ENCODE measurements around the gene ACTN4. TPM values are rescaled to one million over a fixed set of nuclear protein-coding genes. Genes with fewer than 3 reads are reported as not detected.
A peak's percentile ranks its signal among the peaks of the same experiment; 100 is the strongest.

The ACTN4 gene
- total and polyA plus RNA-seq, 2 donors (not counting 1 experiment from before 2014, with no cell fraction given): 108 to 164 TPM

DNA sequence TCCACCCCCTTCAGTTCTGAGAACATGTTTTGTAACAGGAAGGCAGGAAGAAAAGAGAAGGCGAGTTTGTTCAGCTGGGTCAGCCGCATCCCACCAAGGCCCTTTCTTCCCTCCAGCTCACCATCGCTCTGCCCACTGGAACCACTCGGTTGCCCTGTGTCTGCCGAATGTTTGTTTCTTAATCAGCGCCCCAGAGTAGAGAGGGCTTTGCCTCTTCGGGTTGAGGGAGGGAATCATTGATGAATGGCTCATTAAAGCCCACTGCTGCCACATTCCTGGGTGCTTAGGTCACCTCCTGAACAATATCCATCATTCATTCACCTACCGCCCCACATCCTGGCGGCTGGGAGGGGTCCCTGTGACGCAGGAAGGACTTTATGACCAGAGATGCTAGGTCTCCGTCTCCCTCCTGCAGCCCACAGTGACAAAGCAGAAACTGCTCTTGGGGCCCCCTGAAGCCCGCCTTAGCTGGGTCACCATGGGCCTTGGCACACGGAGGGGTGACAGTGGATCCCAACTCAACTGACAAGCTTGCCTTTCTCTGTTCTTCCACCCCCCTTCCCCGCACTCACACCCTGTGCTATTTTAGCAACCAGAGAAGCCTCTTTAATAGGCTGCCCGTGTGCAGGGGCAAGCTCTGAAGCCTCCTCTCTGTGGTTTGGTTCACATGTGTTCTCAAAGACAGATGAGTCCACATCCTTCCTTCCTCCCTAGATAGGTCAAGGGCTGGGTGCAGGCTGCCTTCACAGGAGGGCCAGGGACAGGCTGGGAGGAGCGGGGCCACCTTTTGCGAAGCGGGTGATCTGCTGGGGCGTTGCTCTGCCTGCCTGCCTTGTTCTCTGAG, 46.2 kb downstream of the ACTN4 start:
- Histone ChIP-seq H3K36me3 (replicated peaks in 1 of 2; ENCODE audit: control extremely low read depth in 1 of 2, control insufficient read depth in 1 of 2, extremely low read depth in 1 of 2, insufficient read depth in 2 of 2, low read length in 1 of 2) (peaks cover 0 to 17% of the 10 kb centered on the region in 2 experiments), H2AFZ (ENCODE audit: insufficient read depth, low read depth, low read length, poor library complexity, severe bottlenecking) (peak overlapping the region; percentile 8), H3K4me1 (ENCODE audit: control insufficient read depth in 2 of 2, insufficient read depth in 2 of 2, low read length in 2 of 2) (peaks cover 36 to 56% of the 10 kb centered on the region in 2 donors), H3K4me2 (replicated peaks; ENCODE audit: low read depth, low read length, poor library complexity, severe bottlenecking) (peak overlapping the region; percentile 56), H3K9me3 (ENCODE audit: control extremely low read depth in 1 of 3, control insufficient read depth in 2 of 3, insufficient read depth in 1 of 3, low read length in 2 of 3) (no peaks in the 10 kb centered on the region), H3K27ac (ENCODE audit: low read length in 2 of 2) (peak overlapping the region; percentile 11 to 68), H3K27me3 (replicated peaks in 1 of 4; ENCODE audit: control extremely low read depth in 1 of 4, control insufficient read depth in 3 of 4, insufficient read depth in 4 of 4, low read length in 3 of 4) (no peaks in the 10 kb centered on the region), H3K9ac (ENCODE audit: low read length) (peak overlapping the region; percentile 14), H3K79me2 (ENCODE audit: control insufficient read depth, insufficient read depth, low read length) (peaks cover 87% of the 10 kb centered on the region), H3K4me3 (ENCODE audit: control extremely low read depth in 1 of 5, extremely low read depth in 1 of 5, insufficient read depth in 1 of 5, low read depth in 2 of 5, low read length in 4 of 5) (no peak overlapping the region), H4K20me1 (ENCODE audit: control insufficient read depth, insufficient read depth, low read length, poor library complexity, severe bottlenecking) (peaks cover 67% of the 10 kb centered on the region)
- ATAC-seq (ENCODE audit: low read depth) (peak; percentile 50), DNase-seq (peak; percentile 35)
- Mint-ChIP-seq H3K27me3 (no peaks in the 10 kb centered on the region), H3K4me3 (peak overlapping the region; percentile 66), H3K27ac (peak overlapping the region; percentile 85), H3K4me1 (peaks cover 64% of the 10 kb centered on the region), H3K9me3 (ENCODE audit: insufficient read depth) (no peaks in the 10 kb centered on the region)
- TF ChIP-seq EZH2 (IDR thresholded peaks at IDR 0.05; ENCODE audit: borderline replicate concordance, insufficient read depth, low read depth, low read length, poor library complexity, severe bottlenecking): no peak
- TF ChIP-seq CTCF (IDR thresholded peaks at IDR 0.05): no peak
- 3% methylated on average over 13 of the region's 19 CpGs for WGBS (ENCODE audit: insufficient coverage)
- POLR2A ChIA-PET: interaction anchor here (0.8 kb wide), 1 partner anchor 47 kb away, joined by 3 read pairs; the partner anchor contains the start of gene ACTN4
- CTCF ChIA-PET: interaction anchor here (1.5 kb wide), 2 partner anchors 59 to 178 kb away, joined by 4 to 5 read pairs; no protein-coding TSS in a partner anchor
- intact Hi-C loops (cut with micrococcal nuclease): no loop called here

DNA sequence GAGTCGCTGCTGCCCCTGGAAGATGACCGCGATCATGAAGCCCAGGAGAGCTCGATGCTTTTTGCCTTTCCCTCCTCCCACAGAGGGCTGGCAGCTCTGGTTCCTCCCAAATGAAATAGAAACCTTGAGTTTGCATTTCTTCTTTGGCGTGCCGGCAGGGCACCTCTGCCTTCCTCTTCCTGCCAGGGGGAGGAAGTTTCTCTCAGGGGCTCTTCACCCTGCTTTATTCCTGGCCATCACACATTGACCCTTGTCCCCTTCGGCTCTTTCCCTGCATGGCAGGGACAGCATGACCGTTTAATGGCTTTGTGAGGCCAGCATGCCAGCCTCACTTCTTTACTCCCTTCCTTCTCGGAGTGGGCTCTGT, 47.9 kb downstream of the ACTN4 start:
- Mint-ChIP-seq H3K9me3 (ENCODE audit: insufficient read depth) (no peaks in the 10 kb centered on the region), H3K4me1 (peaks cover 57% of the 10 kb centered on the region), H3K27ac (peak overlapping the region; percentile 73), H3K4me3 (peak overlapping the region; percentile 76), H3K27me3 (no peaks in the 10 kb centered on the region)
- peak overlapping the region; percentile 41 for H3K9ac ChIP-seq (ENCODE audit: low read length)
- H2AFZ ChIP-seq (ENCODE audit: insufficient read depth, low read depth, low read length, poor library complexity, severe bottlenecking): no peak overlapping the region
- intact Hi-C loops (cut with micrococcal nuclease): no loop called here
- no peaks in the 10 kb centered on the region for H3K27me3 ChIP-seq (replicated peaks in 1 of 4; ENCODE audit: control extremely low read depth in 1 of 4, control insufficient read depth in 3 of 4, insufficient read depth in 4 of 4, low read length in 3 of 4)
- CTCF ChIA-PET: interaction anchor here (1.0 to 1.5 kb wide), 2 partner anchors 180 to 192 kb away, joined by 3 to 5 read pairs; no protein-coding TSS in a partner anchor
- peak overlapping the region in 2 of 5 experiments; percentile 20 to 44 for H3K4me3 ChIP-seq (ENCODE audit: control extremely low read depth in 1 of 5, extremely low read depth in 1 of 5, insufficient read depth in 1 of 5, low read depth in 2 of 5, low read length in 4 of 5)
- peak overlapping the region; percentile 62 for H3K4me2 ChIP-seq (replicated peaks; ENCODE audit: low read depth, low read length, poor library complexity, severe bottlenecking)
- TF ChIP-seq CTCF (IDR thresholded peaks at IDR 0.05) (no peak), EZH2 (IDR thresholded peaks at IDR 0.05; ENCODE audit: borderline replicate concordance, insufficient read depth, low read depth, low read length, poor library complexity, severe bottlenecking) (no peak)
- peaks cover 67% of the 10 kb centered on the region for H4K20me1 ChIP-seq (ENCODE audit: control insufficient read depth, insufficient read depth, low read length, poor library complexity, severe bottlenecking)
- peak overlapping the region; percentile 2 to 68 for H3K27ac ChIP-seq (ENCODE audit: low read length in 2 of 2)
- POLR2A ChIA-PET: no interaction called here
- 39% methylated on average over 8 of the region's 9 CpGs for WGBS (ENCODE audit: insufficient coverage)
- DNase-seq (peak; percentile 48), ATAC-seq (ENCODE audit: low read depth) (no peak)
- peaks cover 35 to 57% of the 10 kb centered on the region in 2 donors for H3K4me1 ChIP-seq (ENCODE audit: control insufficient read depth in 2 of 2, insufficient read depth in 2 of 2, low read length in 2 of 2)
- H3K36me3 ChIP-seq (replicated peaks in 1 of 2; ENCODE audit: control extremely low read depth in 1 of 2, control insufficient read depth in 1 of 2, extremely low read depth in 1 of 2, insufficient read depth in 2 of 2, low read length in 1 of 2): peaks cover 0 to 15% of the 10 kb centered on the region in 2 experiments
- H3K79me2 ChIP-seq (ENCODE audit: control insufficient read depth, insufficient read depth, low read length): peaks cover 88% of the 10 kb centered on the region
- no peaks in the 10 kb centered on the region for H3K9me3 ChIP-seq (ENCODE audit: control extremely low read depth in 1 of 3, control insufficient read depth in 2 of 3, insufficient read depth in 1 of 3, low read length in 2 of 3)

Measured in B cell (primary cell).